Stimulated activated CD8-positive, alpha-beta memory T cell treated with anti-CD3 and anti-CD28 coated beads, Interleukin-12 subunit alpha, Interleukin-12 subunit beta, amount 100 ng/mL, for 1 hour (primary cell): ENCODE results near the gene FAM186B.

Experiments
- DNase-seq: peaks from one replicate; pipeline ENCODE4 v3.0.0-alpha.2; 2020; ENCODE audit warnings: low read depth

FAM186B gene

GRCh38 chr12:49566361-49566760 lies 39.1 kb downstream of the FAM186B start:
- no peak for DNase-seq

GRCh38 chr12:49565406-49566265 lies 39.8 kb downstream of the FAM186B start:
- no peak for DNase-seq

GRCh38 chr12:49564686-49565405 lies 40.6 kb downstream of the FAM186B start:
- no peak for DNase-seq

GRCh38 chr12:49563951-49564685 lies 41.3 kb downstream of the FAM186B start:
- DNase-seq: no peak

GRCh38 chr12:49562831-49563230 lies 42.6 kb downstream of the FAM186B start:
- no peak for DNase-seq

GRCh38 chr12:49562233-49562632 lies 43.2 kb downstream of the FAM186B start:
- DNase-seq: no peak

- DNase-seq: no peak
Measured at GRCh38 chr12:49560695-49561094, 44.7 kb downstream of the FAM186B start.

GRCh38 chr12:49559011-49559675 lies 46.3 kb downstream of the FAM186B start:
- no peak for DNase-seq

- DNase-seq: no peak
Measured at GRCh38 chr12:49558526-49558925, 46.9 kb downstream of the FAM186B start.

- no peak for DNase-seq
Measured at GRCh38 chr12:49557917-49558215, 47.6 kb downstream of the FAM186B start.

- no peak for DNase-seq
Measured at GRCh38 chr12:49557187-49557916, 48.1 kb downstream of the FAM186B start.

GRCh38 chr12:49556391-49557186 lies 48.9 kb downstream of the FAM186B start:
- no peak for DNase-seq

GRCh38 chr12:49555631-49556390 lies 49.6 kb downstream of the FAM186B start:
- no peak for DNase-seq

GRCh38 chr12:49554266-49554665 lies 51.2 kb downstream of the FAM186B start:
- no peak for DNase-seq

GRCh38 chr12:49553512-49554088 lies 51.8 kb downstream of the FAM186B start:
- DNase-seq: no peak

GRCh38 chr12:49552899-49553298 lies 52.5 kb downstream of the FAM186B start:
- DNase-seq: no peak

GRCh38 chr12:49552425-49552824 lies 53.0 kb downstream of the FAM186B start:
- DNase-seq: no peak

- no peak for DNase-seq
Measured at GRCh38 chr12:49552014-49552413, 53.4 kb downstream of the FAM186B start.

GRCh38 chr12:49550693-49551252 lies 54.7 kb downstream of the FAM186B start:
- DNase-seq: no peak
